Activated CD4-positive, alpha-beta T cell treated with anti-CD3 and anti-CD28 coated beads, Interleukin-2, amount 50 U/mL, for 48 hours (primary cell): Measurements from ENCODE around the gene ANGPTL4.

Experiments used
- DNase-seq, 2 experiments: peaks; one replicate each; pipeline ENCODE4 v3.0.0-alpha.2; 2020

ANGPTL4 gene

GRCh38 chr19:8421484-8422461 is 57.8 kb downstream of the ANGPTL4 start:
- DNase-seq = no peak

DNA sequence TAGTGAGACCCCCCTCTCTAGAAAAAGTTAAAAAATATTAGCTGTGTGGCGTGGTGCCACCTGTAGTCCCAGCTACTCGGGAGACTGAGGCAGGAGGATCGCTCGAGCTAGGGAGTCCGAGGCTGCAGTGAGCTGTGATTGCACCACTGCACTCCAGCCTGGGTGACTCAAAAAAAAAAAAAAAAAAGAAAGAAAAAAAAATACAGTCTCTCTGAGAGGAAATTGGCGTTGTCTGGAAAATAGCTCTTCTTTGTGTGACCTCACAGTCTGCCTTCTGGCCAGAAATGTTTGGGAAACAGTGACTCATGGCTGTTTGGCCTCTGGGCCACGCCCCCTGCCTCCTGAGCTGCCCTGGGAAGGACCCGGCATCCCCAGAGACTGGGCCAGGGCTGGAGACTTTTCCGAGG is 59.9 kb downstream of the ANGPTL4 start:
- no peak for DNase-seq
